Heart left ventricle (tissue), 16 donors: Measurements from ENCODE around the gene LYRM7. TPM values are rescaled to one million over a fixed set of nuclear protein-coding genes. Genes with fewer than 3 reads are reported as not detected.

ENCODE experiments used
- ATAC-seq, 4 donors: fragments of 200-7000 bp; cut with Tn5 transposase; one replicate each; pipeline ENCODE4 v1.9.1; 2020 to 2022; ENCODE audit warnings: moderate library complexity in 4 of 4, mild to moderate bottlenecking in 3 of 4, moderate number of reproducible peaks in 1 of 4
- DNase-seq, 5 donors: peaks; one replicate each; pipeline ENCODE4 v3.0.0-alpha.2; 2020
- H3K27ac ChIP-seq, 12 donors: fragments of 200-600 bp; sonication (generic) in 4 of 12; one replicate each; pipeline versions ENCODE4 v1.5.0 to v1.8.0; 2016 to 2022; ENCODE audit warnings: mild to moderate bottlenecking in 2 of 12
- H3K27me3 ChIP-seq, 9 donors: fragments of 200-600 bp; sonication (generic) in 2 of 9; one replicate each; pipeline versions ENCODE4 v1.5.1 to v1.8.0; 2016 to 2022; ENCODE audit warnings: mild to moderate bottlenecking in 3 of 9
- H3K36me3 ChIP-seq, 9 donors: fragments of 200-600 bp; sonication (generic) in 2 of 9; one replicate each; pipeline versions ENCODE4 v1.5.0 to v1.8.0; 2018 to 2022; ENCODE audit warnings: mild to moderate bottlenecking in 2 of 9
- H3K4me1 ChIP-seq, 12 donors: fragments of 200-600 bp; sonication (generic) in 4 of 12; one replicate each; pipeline versions ENCODE4 v1.5.0 to v1.8.0; 2016 to 2022; ENCODE audit warnings: mild to moderate bottlenecking in 3 of 12
- H3K4me3 ChIP-seq, 12 donors: fragments of 200-600 bp; sonication (generic) in 4 of 12; one replicate each; pipeline versions ENCODE4 v1.5.0 to v1.8.0; 2017 to 2022; ENCODE audit warnings: mild to moderate bottlenecking in 9 of 12, moderate library complexity in 4 of 12
- H3K9me3 ChIP-seq, 12 donors: fragments of 200-600 bp; sonication (generic) in 4 of 12; one replicate each; pipeline versions ENCODE4 v1.5.0 to v1.8.0; 2016 to 2022; ENCODE audit warnings: mild to moderate bottlenecking in 1 of 12
- CTCF ChIP-seq, 12 donors: fragments of 200-600 bp; sonication (generic) in 4 of 12; IDR thresholded peaks; one replicate each; pipeline versions ENCODE4 v1.5.0 to v1.8.0; 2018 to 2022; ENCODE audit warnings: antibody characterized with exemption in 12 of 12, mild to moderate bottlenecking in 5 of 12
- POLR2A ChIP-seq, 2 donors: fragments of 450-650 bp; IDR thresholded peaks; one replicate each; pipeline ENCODE4 v1.6.1; 2017; ENCODE audit warnings: antibody characterized with exemption in 2 of 2, mild to moderate bottlenecking in 2 of 2, moderate library complexity in 2 of 2
- WGBS, 4 donors: extraction: QIAGEN DNeasy Blood & Tissue Kit in 2 of 4; methylation state at CpG; one replicate each; pipeline versions ENCODE4 v1.1.5 to v1.1.7; 2013 to 2018; 5-methylcytosine and 5-hydroxymethylcytosine counted together
- intact Hi-C, 10 donors: fragments of 100-400 bp; cut with DNase I; formaldehyde crosslinking; loops; one replicate each; pipeline versions ENCODE4 v1.11.1 to v1.14.2; 2022
- polyA plus RNA-seq, 2 donors: library from polyadenylated mRNA; stranded (reverse); fragments of 200-250 nt; gene quantifications; one replicate each; pipeline ENCODE4 v1.2.3, GENCODE V29; 2013
- total RNA-seq, 9 donors: library from RNA; depleted of rRNA in 2 of 9; stranded (reverse); fragments of >200 nt in 2 of 9; fragmentation: NEBNext Ultra II Directional in 3 of 9; extraction: Animal tissue kit (Norgen Biotek cat#: 25700) in 3 of 9; gene quantifications; one replicate each; pipeline versions ENCODE4 v1.1.0 to v1.2.4, GENCODE V29; 2016 to 2023
- donor health status: ischemic (EF 13 %, LVEDD 7.1; RV severe dilation, severe dysfunction).
- donor health status: healthy with polysubstance abuse.
- donor health status: DM: no; HTN: yes; CAD: no.
- donor health status: DM: no; HTN: no; CAD: no.
- donor health status: ischemic (EF 25% LVEDD 6.9; RV normal size, moderate dysfunction).
- donor health status: ischemic (EF 25% LVEDD 5.7; RV mildly dilated, moderate dysfunction).
- donor health status: healthy.
- donor health status: DM: yes; HTN: yes; CAD: no.
- donor health status: ischemic (EF 35%, LVEDD 5.7; RV mildly dilated, moderate dysfunction).
- donor health status: nonischemic (EF 11% LVEDD 7.7; RV severe dilation, severe dysfunction).
- donor health status: DM: yes; HTN: yes; CAD: no.
- donor health status: PGD.
- donor health status: ischemic (EF 29% LVEDD 5.4; RV normal size, mild dysfunction).
- donor health status: nonischemic (EF 23%, LVEDD 6.1; RV moderate dilation, normal function).

LYRM7 gene
- total and polyA plus RNA-seq, 11 donors = 11.8 to 27.1 (median 20.0) TPM

GRCh38 chr5:131239686-131240085 lies 68.9 kb downstream of the LYRM7 start:
- peaks cover 0 to 11% (median 0%) of the 10 kb centered on the region in 12 donors for H3K4me1 ChIP-seq
- H3K9me3 ChIP-seq = no peaks in the 10 kb centered on the region
- WGBS, 4 donors = 70 to 82% (median 80%) methylated on average over 1 of the region's 1 CpG
- ATAC-seq (no peak), DNase-seq (no peak)
- no peaks in the 10 kb centered on the region for H3K36me3 ChIP-seq
- H3K4me3 ChIP-seq = no peak overlapping the region
- no peaks in the 10 kb centered on the region for H3K27me3 ChIP-seq
- intact Hi-C loops = no loop called here
- no peak for TF ChIP-seq CTCF (IDR thresholded peaks at IDR 0.05)
- no peak for TF ChIP-seq POLR2A (IDR thresholded peaks at IDR 0.05)
- H3K27ac ChIP-seq = no peak overlapping the region

- no peaks in the 10 kb centered on the region for H3K36me3 ChIP-seq
- H3K27ac ChIP-seq = no peak overlapping the region
- TF ChIP-seq CTCF (IDR thresholded peaks at IDR 0.05) (no peak), POLR2A (IDR thresholded peaks at IDR 0.05) (no peak)
- no peak for DNase-seq
- peaks cover 0 to 11% (median 0%) of the 10 kb centered on the region in 12 donors for H3K4me1 ChIP-seq
- no peak for ATAC-seq
- H3K9me3 ChIP-seq = peaks cover 0 to 18% (median 6%) of the 10 kb centered on the region in 12 donors
- intact Hi-C loops = no loop called here
- no peaks in the 10 kb centered on the region for H3K27me3 ChIP-seq
- H3K4me3 ChIP-seq = no peak overlapping the region
Measured at GRCh38 chr5:131242728-131243255, 72.0 kb downstream of the LYRM7 start.

GRCh38 chr5:131245312-131245711 lies 74.6 kb downstream of the LYRM7 start:
- no peak overlapping the region for H3K27ac ChIP-seq
- H3K4me1 ChIP-seq = peaks cover 0 to 9% (median 0%) of the 10 kb centered on the region in 12 donors
- DNase-seq (no peak), ATAC-seq (no peak)
- H3K9me3 ChIP-seq = peaks cover 0 to 18% (median 6%) of the 10 kb centered on the region in 12 donors
- H3K27me3 ChIP-seq = no peaks in the 10 kb centered on the region
- no peaks in the 10 kb centered on the region for H3K36me3 ChIP-seq
- intact Hi-C loops = no loop called here
- H3K4me3 ChIP-seq = no peak overlapping the region
- TF ChIP-seq CTCF (IDR thresholded peaks at IDR 0.05) (no peak), POLR2A (IDR thresholded peaks at IDR 0.05) (no peak)

GRCh38 chr5:131245948-131246347 lies 75.2 kb downstream of the LYRM7 start:
- no peak for ATAC-seq
- no peak for DNase-seq
- intact Hi-C loops = no loop called here
- no peaks in the 10 kb centered on the region for H3K36me3 ChIP-seq
- H3K4me1 ChIP-seq = peaks cover 0 to 16% (median 0%) of the 10 kb centered on the region in 12 donors
- no peak for TF ChIP-seq CTCF (IDR thresholded peaks at IDR 0.05)
- no peak for TF ChIP-seq POLR2A (IDR thresholded peaks at IDR 0.05)
- H3K9me3 ChIP-seq = peaks cover 0 to 18% (median 6%) of the 10 kb centered on the region in 12 donors
- 91 to 97% (median 94%) methylated on average over 2 of the region's 2 CpGs for WGBS, 4 donors
- H3K27me3 ChIP-seq = no peaks in the 10 kb centered on the region
- no peak overlapping the region for H3K4me3 ChIP-seq
- H3K27ac ChIP-seq = no peak overlapping the region
